Endothelial cell of umbilical vein (primary cell): Measurements from ENCODE around the gene THSD4. TPM values are rescaled to one million over a fixed set of nuclear protein-coding genes. Genes with fewer than 3 reads are reported as not detected.

Source experiments
- BruUV-seq: library from RNA; stranded (reverse); fragments of 400-500 nt; replicated peaks from 2 replicates; lab custom pipeline; 2021; lab: Mats Ljungman, UMichigan
- CTCF ChIA-PET: fragments of 300-600, 350-600 bp; sonication (Branson Sonifier 250); formaldehyde crosslinking; loops from one replicate; lab custom pipeline; 2021; ENCODE audit warnings: antibody characterized with exemption, inconsistent platforms; lab: Charles Lee
- POLR2A ChIA-PET: fragments of 300-600, 350-600 bp; sonication (Branson Sonifier 250); formaldehyde crosslinking; loops from one replicate; lab custom pipeline; 2021; ENCODE audit warnings: antibody characterized with exemption, inconsistent platforms; lab: Charles Lee
- DNase-seq: peaks from one replicate; pipeline ENCODE4 v3.0.0-alpha.2; 2011; ENCODE audit warnings: low read depth, low spot score
- FAIRE-seq: peaks from 2 replicates; lab custom pipeline; 2011; peaks lifted over from hg19 to GRCh38; lab: Jason Lieb, UNC
- H2AFZ ChIP-seq: 2 replicates; pipeline ENCODE4 v1.6.0; 2012; ENCODE audit warnings: low read depth, low read length, control low read depth, inconsistent platforms
- H3K27ac ChIP-seq: 2 replicates; pipeline ENCODE4 v1.5.1; 2011; ENCODE audit warnings: low read depth, mild to moderate bottlenecking, control low read depth, low read length, moderate library complexity; ENCODE audit not compliant: insufficient read depth
- H3K27me3 ChIP-seq, 2 experiments: 2 replicates each; pipeline versions ENCODE4 v1.6.0 to v1.6.1; 2011; ENCODE audit warnings: low read length in 2 of 2, mixed read lengths in 1 of 2; ENCODE audit not compliant: control insufficient read depth in 2 of 2, insufficient read depth in 2 of 2
- H3K36me3 ChIP-seq, 2 experiments: 2 replicates in 1 of 2; 3 replicates in 1 of 2; pipeline ENCODE4 v1.5.1; 2011; ENCODE audit warnings: low read length in 2 of 2, mild to moderate bottlenecking in 1 of 2, moderate library complexity in 1 of 2; ENCODE audit not compliant: control insufficient read depth in 2 of 2, insufficient read depth in 2 of 2; ENCODE audit errors: extremely low read depth in 1 of 2
- H3K4me1 ChIP-seq: 3 replicates; pipeline ENCODE4 v1.5.1; 2011; ENCODE audit warnings: mild to moderate bottlenecking, low read length; ENCODE audit not compliant: control insufficient read depth, insufficient read depth; ENCODE audit errors: extremely low read depth
- H3K4me2 ChIP-seq: 2 replicates; pipeline ENCODE4 v1.6.1; 2011; ENCODE audit warnings: low read length, control low read depth, mixed read lengths; ENCODE audit not compliant: insufficient read depth
- H3K4me3 ChIP-seq, 3 experiments: fragments of 200-600 bp in 1 of 3; sonication (generic), shearing (Covaris generic) in 1 of 3; replicated peaks in 1 of 3; 2 replicates each; pipeline ENCODE4 v1.5.1; 2011 to 2016; ENCODE audit warnings: control low read depth in 3 of 3, low read length in 3 of 3, mild to moderate bottlenecking in 2 of 3, inconsistent platforms in 1 of 3, low read depth in 1 of 3, moderate library complexity in 1 of 3; ENCODE audit not compliant: insufficient read depth in 1 of 3
- H3K79me2 ChIP-seq: 2 replicates; pipeline ENCODE4 v1.6.0; 2012; ENCODE audit warnings: low read length, inconsistent platforms; ENCODE audit not compliant: control insufficient read depth, insufficient read depth
- H3K9ac ChIP-seq: replicated peaks from 2 replicates; pipeline ENCODE3; 2011; ENCODE audit warnings: low read length, control low read depth; ENCODE audit not compliant: insufficient read depth; ENCODE audit errors: extremely low read depth
- H3K9me1 ChIP-seq: replicated peaks from 3 replicates; pipeline ENCODE4 v1.6.0; 2011; ENCODE audit warnings: mild to moderate bottlenecking, low read length; ENCODE audit not compliant: control insufficient read depth, insufficient read depth; ENCODE audit errors: extremely low read depth
- H3K9me3 ChIP-seq: replicated peaks from 2 replicates; pipeline ENCODE4 v1.5.1; 2012; ENCODE audit warnings: low read length, inconsistent platforms; ENCODE audit not compliant: control insufficient read depth, insufficient read depth
- H4K20me1 ChIP-seq: replicated peaks from 2 replicates; pipeline ENCODE3; 2011; ENCODE audit warnings: mild to moderate bottlenecking, low read length; ENCODE audit not compliant: control insufficient read depth, insufficient read depth; ENCODE audit errors: extremely low read depth
- EZH2 ChIP-seq: IDR thresholded peaks from 2 replicates; pipeline ENCODE4 v1.6.1; 2012; ENCODE audit warnings: borderline replicate concordance, low read depth, mild to moderate bottlenecking, moderate library complexity, low read length, inconsistent platforms; ENCODE audit not compliant: severe bottlenecking
- FOS ChIP-seq: IDR thresholded peaks from 2 replicates; pipeline ENCODE4 v1.6.1; 2011; ENCODE audit warnings: mild to moderate bottlenecking, low read length, moderate library complexity, borderline replicate concordance; ENCODE audit not compliant: insufficient read depth
- GATA2 ChIP-seq: IDR thresholded peaks from 2 replicates; pipeline ENCODE4 v1.7.0; 2011; ENCODE audit warnings: low read depth, mild to moderate bottlenecking, moderate library complexity, mixed read lengths, low read length; ENCODE audit not compliant: insufficient read length, insufficient read depth
- JUN ChIP-seq: IDR thresholded peaks from 2 replicates; pipeline ENCODE4 v1.6.1; 2011; ENCODE audit warnings: borderline replicate concordance, low read depth; ENCODE audit not compliant: insufficient read length, insufficient read depth
- MYC ChIP-seq: IDR thresholded peaks from one replicate; pipeline ENCODE4 v1.6.1; 2011; ENCODE audit warnings: mild to moderate bottlenecking, low read depth, low read length
- POLR2A ChIP-seq: IDR thresholded peaks from 2 replicates; pipeline ENCODE4 v1.6.1; 2012; ENCODE audit warnings: low read depth, mild to moderate bottlenecking, control low read depth, low read length
- dilution Hi-C: fragments of 300-500 bp; cut with MboI; formaldehyde crosslinking; loops from one replicate; pipeline ENCODE4 v1.15.0; 2019; ENCODE audit warnings: low sequenced_read_pairs; ENCODE audit not compliant: extremely low pct_ligation_motif_present
- intact Hi-C: fragments of 100-400 bp; cut with micrococcal nuclease; formaldehyde crosslinking; loops from one replicate; pipeline ENCODE4 v1.10.0; 2022
- polyA plus RNA-seq, 4 experiments: library from polyadenylated mRNA; depleted of rRNA in 3 of 4; stranded (reverse) in 3 of 4; unstranded in 1 of 4; fragments of >200 nt; gene quantifications; 2 replicates each; pipeline versions ENCODE4 v1.2.1 to v1.2.3, GENCODE V29; 2011 to 2012; ENCODE audit warnings: missing spikeins in 1 of 4
- total RNA-seq: library from RNA; stranded (reverse); gene quantifications from 2 replicates; pipeline ENCODE4 v1.2.3, GENCODE V29; 2021
- TF ChIP-seq, protein P1 (sequence below): IDR thresholded peaks from 2 replicates; pipeline ENCODE4 v1.6.1; 2011; ENCODE audit not compliant: insufficient read depth, insufficient read length
- TF ChIP-seq, protein P2 (sequence below), 2 donors: IDR thresholded peaks; 1 replicate in 1 of 2; 2 replicates in 1 of 2; pipeline ENCODE4 v1.5.1; 2011; ENCODE audit warnings: low read length in 2 of 2, mild to moderate bottlenecking in 2 of 2, moderate library complexity in 2 of 2, control low read depth in 1 of 2, inconsistent platforms in 1 of 2, low read depth in 1 of 2; ENCODE audit not compliant: insufficient read depth in 1 of 2; ENCODE audit errors: extremely low read depth in 1 of 2

THSD4 gene
- total and polyA plus RNA-seq, 2 donors (not counting 3 experiments of a cell fraction or from before 2014, with no cell fraction given) = 9.9 to 25.4 TPM

DNA sequence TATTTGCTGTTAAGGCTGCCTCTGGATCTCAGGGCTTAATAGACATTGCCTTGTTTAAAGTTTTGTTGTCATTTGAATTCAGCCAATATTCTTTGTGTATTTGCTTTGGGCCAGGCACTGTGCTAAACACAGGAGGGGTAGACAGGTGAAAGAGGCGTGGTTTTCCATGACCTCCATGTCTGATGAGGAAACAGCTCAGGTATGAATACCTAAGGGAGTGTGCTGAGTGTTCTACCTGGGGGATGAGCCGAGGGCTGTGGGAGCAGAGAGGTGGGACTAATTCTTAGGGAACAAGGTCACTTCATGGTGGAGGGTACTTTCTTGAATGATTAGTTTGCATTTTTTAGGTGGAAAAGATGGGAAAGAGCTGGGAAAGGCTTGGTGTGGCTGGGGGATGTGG, 108.2 kb downstream of the THSD4 start:
- Histone ChIP-seq H3K27me3 (no peaks in the 10 kb centered on the region), H4K20me1 (no peaks in the 10 kb centered on the region), H3K4me1 (no peaks in the 10 kb centered on the region), H2AFZ (no peak overlapping the region), H3K9ac (no peak overlapping the region), H3K9me3 (no peaks in the 10 kb centered on the region), H3K4me3 (no peak overlapping the region), H3K9me1 (no peaks in the 10 kb centered on the region), H3K27ac (no peak overlapping the region), H3K36me3 (no peaks in the 10 kb centered on the region), H3K4me2 (no peak overlapping the region), H3K79me2 (no peaks in the 10 kb centered on the region)
- CTCF ChIA-PET = no interaction called here
- FAIRE-seq = no peak
- POLR2A ChIA-PET = no interaction called here
- no TSS peak for BruUV-seq
- TF ChIP-seq GATA2 = no peak
- TF ChIP-seq JUN = no peak
- no peak for TF ChIP-seq FOS
- no peak for TF ChIP-seq EZH2
- no peak for TF ChIP-seq MYC
- no peak for TF ChIP-seq POLR2A
- TF ChIP-seq, protein P1, sequence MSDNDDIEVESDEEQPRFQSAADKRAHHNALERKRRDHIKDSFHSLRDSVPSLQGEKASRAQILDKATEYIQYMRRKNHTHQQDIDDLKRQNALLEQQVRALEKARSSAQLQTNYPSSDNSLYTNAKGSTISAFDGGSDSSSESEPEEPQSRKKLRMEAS = no peak
- TF ChIP-seq, protein P2, sequence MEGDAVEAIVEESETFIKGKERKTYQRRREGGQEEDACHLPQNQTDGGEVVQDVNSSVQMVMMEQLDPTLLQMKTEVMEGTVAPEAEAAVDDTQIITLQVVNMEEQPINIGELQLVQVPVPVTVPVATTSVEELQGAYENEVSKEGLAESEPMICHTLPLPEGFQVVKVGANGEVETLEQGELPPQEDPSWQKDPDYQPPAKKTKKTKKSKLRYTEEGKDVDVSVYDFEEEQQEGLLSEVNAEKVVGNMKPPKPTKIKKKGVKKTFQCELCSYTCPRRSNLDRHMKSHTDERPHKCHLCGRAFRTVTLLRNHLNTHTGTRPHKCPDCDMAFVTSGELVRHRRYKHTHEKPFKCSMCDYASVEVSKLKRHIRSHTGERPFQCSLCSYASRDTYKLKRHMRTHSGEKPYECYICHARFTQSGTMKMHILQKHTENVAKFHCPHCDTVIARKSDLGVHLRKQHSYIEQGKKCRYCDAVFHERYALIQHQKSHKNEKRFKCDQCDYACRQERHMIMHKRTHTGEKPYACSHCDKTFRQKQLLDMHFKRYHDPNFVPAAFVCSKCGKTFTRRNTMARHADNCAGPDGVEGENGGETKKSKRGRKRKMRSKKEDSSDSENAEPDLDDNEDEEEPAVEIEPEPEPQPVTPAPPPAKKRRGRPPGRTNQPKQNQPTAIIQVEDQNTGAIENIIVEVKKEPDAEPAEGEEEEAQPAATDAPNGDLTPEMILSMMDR (IDR thresholded peaks at IDR 0.05; ENCODE audit: extremely low read depth in 1 of 2, insufficient read depth in 1 of 2, low read depth in 1 of 2, low read length in 2 of 2) = no peak
- dilution Hi-C loops (no loop called here), intact Hi-C loops (no loop called here)
- DNase-seq = no peak
